C4-2B (cell line): ENCODE results near the gene ZNF516.

Experiments used
- CTCF ChIP-seq: fragments of 450-650 bp; conservative IDR thresholded peaks from 2 replicates; pipeline ENCODE4 v1.5.1; 2017; ENCODE audit warnings: mild to moderate bottlenecking
- ZFX ChIP-seq: fragments of 450-650 bp; IDR thresholded peaks from 2 replicates; pipeline ENCODE4 v1.6.1; 2017

DNA sequence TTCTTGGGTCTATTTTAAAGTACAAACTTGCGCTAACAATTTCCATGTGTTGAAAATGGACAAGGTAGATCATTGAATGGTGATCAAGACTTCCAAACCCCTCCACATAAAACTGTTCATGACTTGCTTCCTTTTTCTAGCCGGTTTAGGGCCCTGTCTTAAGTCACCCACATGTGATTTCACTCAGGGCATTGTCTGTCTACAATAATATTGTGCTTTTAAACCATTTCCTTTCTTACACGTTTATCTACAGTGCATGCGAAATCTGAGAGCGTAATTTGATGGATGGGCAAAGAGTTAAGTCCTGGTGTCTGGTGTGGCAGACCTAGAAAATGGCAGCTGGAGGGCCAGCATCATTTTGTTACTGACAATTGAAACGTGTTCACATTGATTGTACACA is 2.0 kb upstream of the ZNF516 start:
- TF ChIP-seq CTCF (no peak), ZFX (no peak)
